Cerebellar cortex (tissue), 1 donor: ENCODE data around the gene QSOX1.

Experiments
- DNase-seq: peaks from one replicate; pipeline ENCODE4 v3.0.0-alpha.2; 2015; ENCODE audit warnings: low spot score

QSOX1 gene

DNA sequence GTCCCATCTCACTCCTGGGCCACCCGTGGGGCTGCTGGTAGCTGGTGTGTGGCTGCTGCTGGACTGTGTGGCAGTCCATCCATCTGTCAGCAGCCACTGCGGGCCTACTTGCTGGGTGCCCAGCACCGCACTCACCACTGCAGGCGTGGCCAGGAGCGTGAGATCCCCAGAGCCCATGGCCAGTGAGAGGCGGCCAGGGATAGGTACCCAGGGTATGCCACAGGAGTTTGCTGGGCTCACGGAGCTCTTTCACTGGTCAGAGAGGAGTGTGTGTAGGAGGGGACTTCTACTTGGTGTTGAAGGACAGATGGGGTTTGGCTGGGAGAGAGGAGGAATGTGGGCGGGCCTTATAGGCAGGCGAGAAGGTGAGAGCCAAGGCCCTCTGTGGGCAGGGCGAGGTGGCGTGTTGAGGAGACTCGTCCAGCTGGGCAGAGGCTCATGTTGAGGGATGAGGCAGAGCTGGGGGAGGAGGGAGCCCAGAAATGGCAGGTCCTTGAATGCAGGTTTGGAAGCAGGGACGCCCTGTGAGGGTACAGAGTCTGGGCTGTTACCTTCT, 15.0 kb downstream of the QSOX1 start:
- no peak for DNase-seq

DNA sequence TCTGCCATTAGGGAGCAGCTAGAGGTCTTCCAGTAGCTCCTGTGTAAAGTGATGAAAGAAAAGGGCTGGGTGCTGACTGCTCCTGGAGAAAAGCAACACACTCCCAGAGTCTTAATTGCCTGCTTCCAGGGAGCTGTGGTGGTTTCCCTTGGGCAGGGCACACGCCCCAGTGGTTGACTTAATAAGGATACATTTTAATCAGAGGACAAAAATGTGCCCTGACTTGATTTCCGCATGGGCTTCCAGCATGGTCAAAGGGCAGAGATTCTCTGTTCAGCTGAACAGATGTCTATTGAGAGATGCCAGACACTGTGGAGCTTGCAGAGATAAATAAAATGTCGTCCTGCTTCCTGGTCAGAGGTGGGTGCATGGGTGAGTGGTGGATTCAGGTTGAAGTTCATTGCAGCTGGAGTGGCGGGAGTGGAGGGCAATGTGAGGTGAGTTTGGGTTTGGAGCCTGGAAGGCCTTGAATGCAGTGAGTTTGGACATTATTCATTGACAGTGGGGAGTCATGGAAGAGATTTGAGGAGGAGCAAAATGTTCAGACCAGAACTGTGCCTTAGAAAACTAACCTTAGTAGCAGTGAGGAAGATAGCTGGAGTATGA, 16.0 kb downstream of the QSOX1 start:
- DNase-seq = no peak

GRCh38 chr1:180171691-180172090, 17.0 kb downstream of the QSOX1 start:
- DNase-seq = no peak

- DNase-seq = peak; percentile 55
Measured at GRCh38 chr1:180173451-180173850, 18.8 kb downstream of the QSOX1 start.

- peak; percentile 93 for DNase-seq
Measured at GRCh38 chr1:180173952-180174351, 19.3 kb downstream of the QSOX1 start.

DNA sequence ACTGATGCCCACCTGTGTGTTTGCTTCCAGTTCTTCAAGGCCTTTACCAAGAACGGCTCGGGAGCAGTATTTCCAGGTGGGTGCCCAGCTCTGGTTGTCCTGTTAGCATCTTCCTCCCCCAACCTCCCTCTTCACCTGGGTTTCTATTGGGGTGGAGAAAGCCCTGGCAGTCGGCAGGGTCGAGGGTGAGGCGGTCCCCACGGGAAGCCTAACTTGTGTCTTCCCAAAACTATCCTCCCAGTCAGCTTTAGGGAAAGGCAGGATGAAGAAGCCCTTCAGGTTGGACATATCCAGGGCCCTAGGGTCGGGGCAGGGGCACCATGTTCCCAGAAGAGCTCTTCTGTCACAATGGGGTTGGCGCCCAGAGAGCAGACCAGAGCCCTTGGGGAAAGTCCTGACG, 20.6 kb downstream of the QSOX1 start:
- no peak for DNase-seq

GRCh38 chr1:180175806-180176205, 21.1 kb downstream of the QSOX1 start:
- no peak for DNase-seq

DNA sequence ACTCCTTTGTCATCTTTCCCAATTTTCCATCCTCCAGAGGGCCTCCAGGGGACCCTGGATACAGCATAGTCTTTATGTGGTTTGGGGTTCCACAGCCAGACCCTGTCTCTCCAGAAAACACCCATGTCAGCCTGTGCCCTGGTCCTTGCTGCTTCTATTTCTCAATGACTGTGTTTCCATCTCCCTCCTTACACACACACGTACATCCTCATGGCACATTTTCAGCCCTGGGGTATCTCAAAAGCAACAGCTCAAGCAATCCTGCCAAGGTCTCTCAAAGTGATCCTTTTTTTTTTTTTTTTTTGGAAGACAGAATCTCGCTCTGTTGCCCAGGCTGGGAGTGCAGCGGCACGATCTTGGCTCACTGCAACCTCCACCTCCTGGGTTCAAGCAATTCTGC, 22.3 kb downstream of the QSOX1 start:
- DNase-seq = no peak

- DNase-seq = no peak
Measured at GRCh38 chr1:180177931-180178330, 23.3 kb downstream of the QSOX1 start.

GRCh38 chr1:180178511-180179161, 24.0 kb downstream of the QSOX1 start:
- DNase-seq = peak; percentile 67

DNA sequence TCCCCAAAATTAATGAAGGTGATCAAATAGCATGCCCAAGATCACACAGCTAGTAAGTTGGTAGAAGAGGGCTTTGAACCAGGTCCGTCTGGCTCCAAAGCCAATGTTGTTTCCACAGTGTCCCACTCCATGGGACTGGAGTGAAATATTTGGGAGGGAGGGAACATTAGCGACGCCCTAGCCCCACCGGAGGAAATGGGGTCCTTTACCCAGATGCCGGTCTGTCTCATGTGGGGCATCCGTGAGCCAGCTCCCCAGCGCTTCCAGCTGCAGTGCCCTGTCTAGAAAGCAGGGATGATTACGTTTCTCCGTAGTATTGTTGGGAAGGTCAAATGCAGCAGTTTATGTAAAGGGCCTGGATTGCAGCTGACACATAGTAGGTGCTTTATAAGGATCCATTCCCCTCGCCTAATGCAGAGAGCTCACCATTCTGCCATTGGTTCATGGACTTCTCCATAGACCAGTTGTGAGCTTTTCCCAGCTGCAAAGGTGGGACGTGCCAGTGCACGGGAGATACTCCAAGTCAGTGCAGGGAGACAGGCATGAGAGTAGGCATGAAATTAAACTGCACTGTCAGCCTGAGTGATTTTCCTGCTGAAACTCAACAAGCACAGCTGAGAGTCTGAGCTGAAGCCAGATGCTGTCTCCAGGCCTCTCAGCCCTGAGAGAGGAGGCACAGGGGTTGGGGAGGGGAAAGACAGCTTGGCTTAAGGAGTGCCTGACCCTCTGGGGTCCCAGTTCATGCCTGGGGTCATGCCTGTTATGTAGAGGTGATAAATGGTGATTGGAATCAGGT, 24.7 kb downstream of the QSOX1 start:
- DNase-seq = no peak

DNA sequence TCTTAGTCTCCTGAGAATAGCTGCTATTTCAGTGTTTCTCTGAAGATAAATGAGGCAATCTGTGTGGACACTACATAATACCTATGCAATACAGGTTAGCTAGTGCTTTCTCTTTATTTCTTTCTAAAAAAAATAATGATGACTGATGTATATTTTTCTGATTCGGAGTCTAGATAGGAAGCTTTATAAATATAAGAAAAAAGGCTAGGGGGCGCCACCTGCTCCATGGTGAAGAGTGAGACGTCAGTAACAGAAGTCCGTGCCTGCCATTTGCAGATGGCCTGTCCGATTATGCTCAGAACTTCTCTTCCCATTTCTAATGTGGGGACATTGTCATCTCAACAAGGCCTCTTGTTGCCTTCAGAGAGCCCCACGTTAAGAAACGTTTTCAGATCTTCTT, 26.4 kb downstream of the QSOX1 start:
- DNase-seq = peak; percentile 19

DNA sequence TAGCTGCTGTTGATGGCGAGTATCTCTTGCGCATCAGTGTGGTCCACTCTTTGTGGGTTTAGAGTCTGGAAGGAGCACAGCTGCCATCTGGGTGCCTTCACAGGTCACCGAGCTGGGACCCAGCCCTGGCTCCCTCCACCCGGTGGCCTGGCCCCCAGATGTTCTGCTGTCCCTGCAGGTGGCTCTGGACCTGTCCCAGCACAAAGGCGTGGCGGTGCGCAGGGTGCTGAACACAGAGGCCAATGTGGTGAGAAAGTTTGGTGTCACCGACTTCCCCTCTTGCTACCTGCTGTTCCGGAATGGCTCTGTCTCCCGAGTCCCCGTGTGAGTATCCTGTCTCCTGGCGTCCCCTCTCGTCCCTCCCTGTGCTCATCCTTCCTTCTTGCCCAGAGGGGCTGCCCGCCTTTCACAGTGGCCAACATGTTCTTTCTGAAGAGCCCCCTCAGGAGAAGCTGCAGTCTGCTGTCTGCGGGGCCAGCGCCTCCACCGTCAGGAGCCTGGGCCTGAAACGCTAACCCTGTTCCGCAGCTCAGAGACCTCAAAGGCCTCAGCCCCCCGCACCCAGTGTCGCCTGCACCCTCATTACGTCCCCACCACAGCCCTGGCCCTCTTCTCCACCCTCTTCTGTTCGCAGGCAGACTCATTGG, 27.4 kb downstream of the QSOX1 start:
- DNase-seq = no peak

- DNase-seq = peak; percentile 96
Measured at GRCh38 chr1:180182643-180183311, 28.1 kb downstream of the QSOX1 start.

DNA sequence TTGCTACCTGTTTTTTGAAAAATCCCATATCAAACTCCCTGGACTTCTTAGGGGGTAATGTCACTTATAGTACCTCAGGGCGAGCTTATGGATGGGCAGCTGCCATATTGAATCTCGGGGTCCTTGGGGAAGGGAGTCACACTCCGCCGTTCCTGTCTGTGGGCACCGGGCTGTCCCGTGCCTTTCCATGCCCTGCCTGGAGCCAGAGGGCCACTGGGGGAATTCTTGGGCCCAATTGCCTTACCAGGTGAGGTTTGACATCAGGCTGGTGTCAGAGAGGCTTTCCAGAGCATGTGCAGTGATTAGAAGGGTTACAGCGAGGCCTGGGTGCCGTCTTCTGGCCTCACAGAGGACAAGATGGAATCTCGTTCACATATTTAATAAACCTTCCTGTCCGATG, 28.8 kb downstream of the QSOX1 start:
- DNase-seq = no peak

DNA sequence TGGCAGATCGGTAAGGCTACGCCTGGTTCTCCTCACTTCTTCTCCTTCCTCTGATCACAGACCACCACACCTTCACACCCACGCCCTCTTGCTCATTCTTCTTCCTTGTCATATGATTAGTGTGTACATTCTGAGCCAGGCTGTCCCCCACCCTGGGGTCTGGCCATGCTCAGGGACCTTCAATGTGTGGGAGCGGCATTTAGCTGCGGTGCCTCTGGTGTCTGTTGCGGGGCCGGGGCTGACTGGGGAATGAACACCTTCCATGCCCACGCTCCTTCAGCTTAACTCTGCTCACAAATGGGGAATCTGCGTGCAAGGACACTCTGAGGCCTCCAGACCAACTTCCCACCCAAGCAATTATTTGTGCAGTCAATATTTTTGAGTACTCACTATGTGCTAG, 29.4 kb downstream of the QSOX1 start:
- no peak for DNase-seq

GRCh38 chr1:180185281-180185680, 30.6 kb downstream of the QSOX1 start:
- DNase-seq = no peak

GRCh38 chr1:180185971-180186645, 31.4 kb downstream of the QSOX1 start:
- DNase-seq = no peak

- DNase-seq = no peak
Measured at GRCh38 chr1:180186831-180187230, 32.2 kb downstream of the QSOX1 start.

DNA sequence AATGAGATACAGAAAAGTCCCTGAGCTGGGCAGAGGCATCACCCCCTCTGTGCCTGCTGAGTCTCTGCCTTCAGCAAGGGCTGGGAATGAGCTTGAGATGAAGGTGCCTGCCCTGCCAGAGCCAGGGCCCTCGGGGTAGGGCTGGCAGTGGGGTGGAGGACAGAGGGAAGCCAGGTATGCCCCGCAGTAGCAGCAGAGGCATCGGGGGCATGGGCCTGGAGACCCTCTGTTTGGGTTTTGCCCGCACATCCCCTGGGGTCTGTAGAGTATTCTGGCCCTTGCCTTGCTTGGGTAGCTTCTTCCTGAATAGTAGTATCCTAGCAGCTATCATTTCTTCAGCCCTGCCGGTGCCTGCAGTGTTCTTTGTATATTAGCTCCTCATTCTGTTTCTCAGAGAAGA, 33.0 kb downstream of the QSOX1 start:
- no peak for DNase-seq

GRCh38 chr1:180188091-180188506, 33.4 kb downstream of the QSOX1 start:
- DNase-seq = peak; percentile 58
